Measurements from ENCODE around the gene NRXN3. TPM values are rescaled to one million over a fixed set of nuclear protein-coding genes. Genes with fewer than 3 reads are reported as not detected.
A peak's percentile ranks its signal among the peaks of the same experiment; 100 is the strongest.
"Not testable (repeated sequence)": the region's sequence is repeated elsewhere in the genome, so short reads cannot be mapped to it uniquely, and the experiment has no call there.

NRXN3 gene
- total RNA-seq, 1 donor from 2014 or later, result under 0.01 TPM

- DNase-seq (ENCODE audit: low read depth in 2 of 2), result no peak
Observed at GRCh38 chr14:79056879-79057278, 886.7 kb downstream of the NRXN3 start.

- no peak for DNase-seq (ENCODE audit: low read depth in 2 of 2)
Observed at GRCh38 chr14:79057333-79057732, 887.2 kb downstream of the NRXN3 start.

DNA sequence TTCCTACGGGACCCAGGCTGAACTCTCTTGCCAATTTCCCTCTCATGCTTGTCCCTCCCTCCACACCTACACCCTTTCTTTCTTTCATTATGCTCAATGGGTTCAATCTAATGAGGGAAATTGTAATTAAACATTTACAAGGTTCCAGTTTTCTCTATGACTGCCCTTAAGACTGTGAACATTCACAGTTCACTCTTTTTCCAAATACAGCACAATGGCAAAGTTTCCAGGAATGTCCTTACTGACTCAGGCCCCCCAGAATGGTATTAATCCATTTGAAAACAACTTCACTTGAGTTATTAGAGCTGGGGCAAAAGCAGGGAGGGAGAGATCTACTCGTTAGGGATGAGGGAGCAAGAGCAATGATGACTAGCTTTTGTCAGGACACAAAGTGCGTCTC lies 892.1 kb downstream of the NRXN3 start:
- DNase-seq (ENCODE audit: low read depth in 2 of 2), result no peak

DNA sequence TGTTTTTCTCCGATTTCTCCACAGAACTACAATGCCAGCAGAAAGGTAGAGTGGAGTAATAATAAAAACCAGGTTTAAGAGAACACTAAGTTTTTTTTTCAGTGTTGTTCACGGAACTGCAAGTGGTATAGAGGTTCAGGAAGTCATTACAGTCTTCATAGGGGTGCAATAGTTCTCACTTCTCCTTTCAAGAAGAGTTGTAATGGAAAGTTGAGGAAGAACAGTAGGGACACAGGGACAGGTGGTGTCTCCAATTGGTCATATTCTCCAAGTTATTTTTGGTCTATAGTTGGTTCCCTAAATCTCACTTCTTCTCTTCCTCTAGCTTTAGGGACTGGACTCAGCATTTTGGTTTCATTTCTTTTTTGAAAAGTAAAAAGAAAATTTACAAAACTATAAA lies 894.0 kb downstream of the NRXN3 start:
- no peak for DNase-seq (ENCODE audit: low read depth in 2 of 2)

- DNase-seq (ENCODE audit: low read depth in 2 of 2), result no peak
Observed at GRCh38 chr14:79074510-79074909, 904.3 kb downstream of the NRXN3 start.

GRCh38 chr14:79076428-79076827 lies 906.3 kb downstream of the NRXN3 start:
- no peak for DNase-seq (ENCODE audit: low read depth in 2 of 2)

- no peak for DNase-seq (ENCODE audit: low read depth in 2 of 2)
Observed at GRCh38 chr14:79077096-79077495, 906.9 kb downstream of the NRXN3 start.

- no peak for DNase-seq (ENCODE audit: low read depth in 2 of 2)
Observed at GRCh38 chr14:79080040-79080439, 909.9 kb downstream of the NRXN3 start.

DNA sequence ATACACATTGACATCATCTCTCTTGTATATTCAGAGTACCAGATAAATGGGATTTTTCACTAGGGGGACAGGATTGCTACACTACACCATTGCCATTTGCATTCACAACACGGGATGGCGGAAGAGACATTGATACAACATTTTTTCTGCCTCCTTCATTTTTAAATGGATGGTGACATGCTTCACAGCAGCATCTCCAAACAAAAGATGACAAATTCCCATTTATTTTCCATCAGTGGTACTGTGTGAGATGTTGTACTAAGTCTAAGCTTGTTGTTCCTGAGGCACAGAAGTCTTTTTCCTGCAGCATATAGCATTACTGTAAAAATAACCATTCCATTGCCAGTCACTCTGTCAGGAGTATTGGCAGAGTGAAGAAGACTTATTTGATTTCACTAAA lies 912.7 kb downstream of the NRXN3 start:
- DNase-seq (ENCODE audit: low read depth in 2 of 2), result no peak

- DNase-seq (ENCODE audit: low read depth in 2 of 2), result no peak
Observed at GRCh38 chr14:79083356-79083755, 913.2 kb downstream of the NRXN3 start.

DNA sequence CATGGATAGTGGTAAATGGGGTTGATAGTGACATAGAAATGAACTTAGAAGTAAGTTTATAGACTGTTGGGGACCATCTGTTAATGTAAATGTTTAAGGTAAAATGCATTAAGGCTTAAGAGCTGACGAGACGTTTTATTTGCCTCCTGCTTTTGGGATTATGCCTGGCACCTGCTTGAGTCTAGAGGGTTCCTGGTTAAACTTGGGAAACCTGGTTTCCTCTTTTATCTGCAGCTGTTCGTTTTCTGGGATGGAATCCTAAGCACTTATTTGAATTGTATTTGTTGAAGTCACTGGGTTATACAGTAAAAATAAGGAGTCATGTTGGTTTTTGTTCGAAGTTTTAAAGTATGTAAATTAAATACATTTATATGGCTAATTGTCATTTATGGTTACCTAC lies 914.7 kb downstream of the NRXN3 start:
- no peak for DNase-seq (ENCODE audit: low read depth in 2 of 2)

GRCh38 chr14:79089576-79089975 lies 919.4 kb downstream of the NRXN3 start:
- DNase-seq (ENCODE audit: low read depth in 2 of 2), result no peak

GRCh38 chr14:79090641-79091180 lies 920.5 kb downstream of the NRXN3 start:
- DNase-seq (ENCODE audit: low read depth in 2 of 2), result no peak

- peak in 1 of 2 donors; percentile 1 for DNase-seq (ENCODE audit: low read depth in 2 of 2)
Observed at GRCh38 chr14:79091381-79091963, 921.3 kb downstream of the NRXN3 start.

DNA sequence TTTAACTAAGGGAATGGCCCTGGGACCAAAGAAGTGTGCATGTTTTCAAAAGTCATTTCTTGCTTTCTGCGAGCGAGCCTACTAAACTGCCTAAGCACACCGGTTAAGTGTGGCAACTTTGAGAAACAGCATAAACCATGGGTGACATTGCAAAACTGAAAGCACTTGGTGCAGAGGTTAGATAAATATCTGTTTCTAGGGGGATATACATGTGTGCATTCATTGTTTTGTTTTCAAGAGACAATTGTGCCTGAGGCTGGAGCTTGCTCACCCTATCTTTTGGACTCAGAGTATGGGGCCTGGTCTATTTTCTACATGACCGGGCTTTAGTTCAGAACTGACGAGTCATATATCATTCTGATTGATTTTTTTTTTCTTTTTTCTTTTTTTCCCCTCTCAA lies 923.4 kb downstream of the NRXN3 start:
- no peak for DNase-seq (ENCODE audit: low read depth in 2 of 2)

DNA sequence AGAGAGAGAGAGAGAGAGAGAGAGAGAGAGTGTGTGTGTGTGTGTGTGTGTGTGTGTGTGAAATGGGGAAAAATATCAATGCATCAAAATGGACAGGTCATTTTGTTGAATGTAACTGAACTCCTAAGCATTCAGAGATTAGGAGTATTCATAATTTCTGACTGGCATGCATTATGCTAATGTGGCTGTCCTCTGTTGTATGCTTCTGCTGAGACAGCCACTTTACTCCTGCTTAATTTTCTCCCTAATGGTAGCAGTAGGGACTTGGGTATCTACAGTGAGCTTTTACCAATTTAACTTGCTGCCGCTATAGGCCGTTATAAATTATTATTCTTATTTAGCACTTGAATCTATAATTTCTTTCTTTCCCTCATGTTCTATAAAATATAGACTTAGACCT lies 924.8 kb downstream of the NRXN3 start:
- DNase-seq (ENCODE audit: low read depth in 2 of 2), result no peak

DNA sequence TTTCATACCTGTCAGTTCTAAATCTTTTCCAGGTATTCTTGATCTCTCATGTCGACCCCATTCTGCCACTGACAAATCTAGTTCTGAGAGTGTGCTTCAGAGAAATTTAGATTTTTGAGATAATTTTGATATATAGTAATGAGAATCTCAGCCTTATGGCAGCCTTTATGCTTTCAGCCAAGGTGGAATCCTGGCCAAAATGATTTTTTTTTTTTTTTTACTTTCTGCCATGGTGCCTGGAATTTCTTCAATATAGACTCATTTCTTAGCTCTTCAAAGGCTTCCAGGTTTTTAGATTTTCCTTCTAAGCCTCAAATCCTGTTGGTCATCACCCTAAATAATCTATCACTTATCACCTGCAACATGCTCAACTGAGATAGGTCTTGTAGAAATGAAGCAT lies 926.6 kb downstream of the NRXN3 start:
- no peak for DNase-seq (ENCODE audit: low read depth in 2 of 2)

DNA sequence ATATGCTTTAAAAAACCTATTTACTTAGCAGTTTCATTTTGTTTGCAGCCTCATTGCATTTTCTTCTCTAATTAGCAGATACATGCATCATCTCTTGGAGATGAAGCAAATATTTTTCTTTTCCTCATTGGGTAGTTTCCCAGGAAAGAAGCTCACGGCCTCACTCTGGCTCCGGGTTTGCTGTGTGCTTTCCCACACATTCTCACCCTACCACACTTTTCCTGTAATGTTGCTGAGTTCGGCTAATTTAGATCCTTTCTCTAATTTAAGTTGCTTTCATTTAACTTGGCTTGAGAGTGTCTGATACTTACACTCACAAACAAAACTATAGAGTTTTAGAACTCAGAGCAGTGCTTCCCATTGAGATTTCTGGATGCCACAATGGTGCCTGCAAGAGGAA lies 928.2 kb downstream of the NRXN3 start:
- no peak for DNase-seq (ENCODE audit: low read depth in 2 of 2)

DNA sequence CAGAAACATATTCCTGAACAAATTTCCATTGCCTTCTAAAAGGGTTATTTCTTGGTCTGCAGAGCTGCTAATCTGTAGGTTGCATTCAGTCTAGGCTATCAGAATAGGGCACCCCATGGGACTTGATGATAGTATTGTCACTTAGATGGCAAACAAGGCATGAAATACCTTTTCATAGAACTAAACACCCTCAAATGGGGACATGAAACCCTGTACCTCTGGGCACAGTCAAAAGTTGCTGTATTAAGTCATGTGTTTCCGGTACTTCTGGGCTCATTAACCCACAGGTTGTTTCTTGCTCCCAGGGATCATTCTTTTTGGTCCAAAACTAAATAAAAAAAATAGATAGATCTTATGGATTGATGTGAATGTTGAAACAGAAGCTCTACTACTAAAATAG lies 930.4 kb downstream of the NRXN3 start:
- no peak for DNase-seq (ENCODE audit: low read depth in 2 of 2)

DNA sequence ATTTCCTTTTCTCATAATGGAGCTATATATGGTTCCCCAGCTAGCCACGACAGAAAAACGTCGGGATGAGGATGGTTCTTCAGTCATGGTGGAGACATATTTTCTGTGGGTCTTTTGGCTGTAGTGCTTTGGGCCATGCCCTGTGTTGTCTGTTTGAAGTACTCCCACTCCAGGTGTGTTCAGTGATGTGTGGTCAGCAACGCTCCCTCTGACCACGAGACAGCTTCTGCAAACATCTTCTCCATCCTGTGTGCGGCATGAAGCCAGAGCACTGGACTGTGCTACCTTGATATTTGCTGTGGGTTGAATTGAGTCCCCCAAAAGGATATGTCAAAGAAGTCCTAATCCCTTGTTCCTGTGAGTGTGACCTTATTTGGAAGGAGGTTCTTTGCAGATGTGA lies 931.2 kb downstream of the NRXN3 start:
- no peak for DNase-seq (ENCODE audit: low read depth in 2 of 2)

DNA sequence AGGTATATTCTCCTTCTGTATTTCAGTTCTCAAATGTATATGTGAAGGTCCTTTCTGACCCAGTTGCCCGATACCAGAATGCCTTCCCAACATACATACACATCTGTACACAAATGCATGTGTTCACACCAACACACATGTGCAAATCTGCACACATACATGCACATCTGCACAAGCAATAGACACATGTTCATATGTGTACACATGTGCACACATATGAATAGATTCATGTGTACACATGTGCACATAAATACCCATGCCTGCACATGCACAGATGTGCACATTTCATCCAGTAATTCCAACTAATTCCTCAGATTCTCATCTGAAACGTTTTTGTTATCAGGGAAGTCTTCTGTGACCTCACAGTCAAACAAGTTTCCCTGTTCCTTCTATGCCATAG lies 933.6 kb downstream of the NRXN3 start:
- DNase-seq (ENCODE audit: low read depth in 2 of 2), result no peak

DNA sequence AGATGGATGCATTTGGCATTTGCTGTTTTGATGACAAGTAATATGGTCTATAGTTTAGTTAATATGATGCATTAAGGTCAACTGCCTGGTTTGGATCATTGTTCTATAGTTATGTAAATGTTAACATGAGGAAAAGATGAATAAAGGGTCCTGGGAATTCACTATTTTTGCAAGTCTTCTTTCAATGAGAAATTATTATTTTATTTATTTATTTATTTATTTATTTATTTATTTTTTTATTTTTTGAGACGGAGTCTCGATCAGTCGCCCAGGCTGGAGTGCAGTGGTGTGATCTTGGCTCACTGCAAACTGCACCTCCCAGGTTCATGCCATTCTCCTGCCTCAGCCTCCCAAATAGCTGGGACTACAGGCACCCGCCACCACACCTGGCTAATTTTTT lies 940.4 kb downstream of the NRXN3 start:
- not testable (repeated sequence) for DNase-seq (ENCODE audit: low read depth in 2 of 2)

GRCh38 chr14:79111987-79112501 lies 941.9 kb downstream of the NRXN3 start:
- no peak for DNase-seq (ENCODE audit: low read depth in 2 of 2)

GRCh38 chr14:79117561-79117960 lies 947.4 kb downstream of the NRXN3 start:
- DNase-seq (ENCODE audit: low read depth in 2 of 2), result no peak

Measured in dermis microvascular lymphatic vessel endothelial cell (primary cell).